Adrenal gland (tissue), 12 donors: ENCODE measurements around the gene BAG1. TPM values are rescaled to one million over a fixed set of nuclear protein-coding genes. Genes with fewer than 3 reads are reported as not detected.

ENCODE experiments used
- DNase-seq, 7 donors: peaks; one replicate each; pipeline ENCODE4 v3.0.0-alpha.2; 2019 to 2020
- H3K27ac ChIP-seq, 5 donors: fragments of 200-600 bp; sonication (generic) in 4 of 5; 1 replicate in 3 of 5; 2 replicates in 2 of 5; pipeline versions ENCODE4 v1.5.1 to v1.8.0; 2016 to 2020; ENCODE audit warnings: mild to moderate bottlenecking in 1 of 5
- H3K27me3 ChIP-seq: fragments of 200-600 bp; 2 replicates; pipeline ENCODE4 v1.8.0; 2021
- H3K36me3 ChIP-seq, 2 donors: fragments of 200-600 bp; replicated peaks in 1 of 2; 1 replicate in 1 of 2; 2 replicates in 1 of 2; pipeline versions ENCODE4 v1.5.1 to v1.8.0; 2018 to 2022
- H3K4me1 ChIP-seq, 2 donors: fragments of 200-600 bp; replicated peaks in 1 of 2; 1 replicate in 1 of 2; 2 replicates in 1 of 2; pipeline versions ENCODE4 v1.5.1 to v1.8.0; 2018 to 2021
- H3K4me3 ChIP-seq, 4 donors: fragments of 200-600 bp; sonication (generic) in 3 of 4; one replicate each; pipeline ENCODE4 v1.5.1; 2016 to 2018
- H3K9me3 ChIP-seq, 3 donors: fragments of 200-600 bp; sonication (generic) in 1 of 3; replicated peaks in 1 of 3; 1 replicate in 2 of 3; 2 replicates in 1 of 3; pipeline versions ENCODE4 v1.5.1 to v1.8.0; 2016 to 2021
- CTCF ChIP-seq, 6 experiments: fragments of 450-650 bp in 4 of 6; fragments of 200-600 bp in 2 of 6; sonication (generic) in 1 of 6; IDR thresholded peaks; 1 replicate in 5 of 6; 2 replicates in 1 of 6; pipeline versions ENCODE4 v1.5.1 to v1.8.0; 2016 to 2021; ENCODE audit warnings: antibody characterized with exemption in 6 of 6, mild to moderate bottlenecking in 2 of 6, moderate library complexity in 1 of 6
- POLR2A ChIP-seq, 2 donors: fragments of 450-650 bp; IDR thresholded peaks; one replicate each; pipeline ENCODE4 v1.6.1; 2017; ENCODE audit warnings: antibody characterized with exemption in 2 of 2, mild to moderate bottlenecking in 2 of 2, moderate library complexity in 1 of 2
- WGBS, 4 donors: extraction: QIAGEN DNeasy Blood & Tissue Kit in 2 of 4; methylation state at CpG; one replicate each; pipeline versions ENCODE4 v1.1.5 to v1.1.7; 2013 to 2017; 5-methylcytosine and 5-hydroxymethylcytosine counted together
- intact Hi-C, 2 donors: fragments of 100-400 bp; cut with DNase I; formaldehyde crosslinking; loops; one replicate each; pipeline versions ENCODE4 v1.14.1 to v1.15.0; 2022 to 2023
- polyA plus RNA-seq, 3 donors: library from polyadenylated mRNA; stranded (reverse); fragments of 200-250 nt in 2 of 3; fragments of 350-450 nt in 1 of 3; fragmentation: Illumina TruSeq in 1 of 3; extraction: RNeasy Lipid Tissue Mini Kit (QIAGEN cat#74804) in 1 of 3; gene quantifications; one replicate each; pipeline ENCODE4 v1.2.3, GENCODE V29; 2013 to 2014
- total RNA-seq, 9 donors: library from RNA; depleted of rRNA in 4 of 9; stranded (reverse); fragments of >200 nt in 4 of 9; fragments of 120-200 nt in 1 of 9; fragmentation: NEBNext Ultra II Directional in 1 of 9; extraction: Animal tissue kit (Norgen Biotek cat#: 25700) in 1 of 9; gene quantifications; one replicate each; pipeline versions ENCODE4 v1.1.0 to v1.2.4, GENCODE V29; 2013 to 2023
- donor health status: healthy with polysubstance abuse.
- donor health status: Bipolar disorder and iron deficiency.
- donor health status: DM: yes; HTN: yes; CAD: no.
- donor health status: DM: no; HTN: no; CAD: no.
- donor health status: DM: no; HTN: no; CAD: no.
- donor health status: DM: yes; HTN: yes; CAD: no.

The BAG1 gene
- total and polyA plus RNA-seq, 12 donors: 46.9 to 141 (median 68.8) TPM

- Histone ChIP-seq H3K9me3 (no peaks in the 10 kb centered on the region), H3K4me1 (no peaks in the 10 kb centered on the region), H3K4me3 (no peak overlapping the region), H3K27me3 (no peaks in the 10 kb centered on the region), H3K27ac (no peak overlapping the region), H3K36me3 (peaks cover 0 to 67% of the 10 kb centered on the region in 2 donors)
- intact Hi-C loops: no loop called here
- peak in 1 of 7 donors; percentile 42 for DNase-seq
- 88 to 97% (median 97%) methylated on average over 4 of the region's 4 CpGs for WGBS, 4 donors
- TF ChIP-seq CTCF (IDR thresholded peaks at IDR 0.05) (no peak), POLR2A (IDR thresholded peaks at IDR 0.05) (no peak)
Measured at GRCh38 chr9:33254211-33254610, 10.3 kb downstream of the BAG1 start.

GRCh38 chr9:33250458-33250995, 14.0 kb downstream of the BAG1 start:
- Histone ChIP-seq H3K27ac (no peak overlapping the region), H3K9me3 (no peaks in the 10 kb centered on the region), H3K36me3 (peaks cover 0 to 31% of the 10 kb centered on the region in 2 donors), H3K4me3 (no peak overlapping the region), H3K27me3 (no peaks in the 10 kb centered on the region), H3K4me1 (no peaks in the 10 kb centered on the region)
- DNase-seq: peak in 5 of 7 donors; percentile 22 to 55 (median 45)
- intact Hi-C loops: no loop called here
- TF ChIP-seq POLR2A (IDR thresholded peaks at IDR 0.05) (no peak), CTCF (IDR thresholded peaks at IDR 0.05) (no peak)
- WGBS, 4 donors: 41 to 79% (median 56%) methylated on average over 1 of the region's 1 CpG

GRCh38 chr9:33249983-33250382, 14.5 kb downstream of the BAG1 start:
- WGBS, 4 donors: 90 to 100% (median 94%) methylated on average over 2 of the region's 2 CpGs
- Histone ChIP-seq H3K36me3 (peaks cover 0 to 25% of the 10 kb centered on the region in 2 donors), H3K27me3 (no peaks in the 10 kb centered on the region), H3K4me3 (no peak overlapping the region), H3K4me1 (no peaks in the 10 kb centered on the region), H3K27ac (no peak overlapping the region), H3K9me3 (no peaks in the 10 kb centered on the region)
- intact Hi-C loops: no loop called here
- no peak for DNase-seq
- TF ChIP-seq POLR2A (IDR thresholded peaks at IDR 0.05): no peak
- no peak for TF ChIP-seq CTCF (IDR thresholded peaks at IDR 0.05)

- peaks cover 0 to 17% of the 10 kb centered on the region in 2 donors for H3K36me3 ChIP-seq
Measured at GRCh38 chr9:33249087-33249658, 15.3 kb downstream of the BAG1 start.

More at GRCh38 chr9:33249087-33249658, 15.3 kb downstream of the BAG1 start:
- 78 to 88% (median 83%) methylated on average over 6 of the region's 6 CpGs for WGBS, 4 donors
- TF ChIP-seq POLR2A (IDR thresholded peaks at IDR 0.05) (no peak), CTCF (IDR thresholded peaks at IDR 0.05) (no peak)
- DNase-seq: peak in 1 of 7 donors; percentile 34
- H3K4me1 ChIP-seq: no peaks in the 10 kb centered on the region
- no peak overlapping the region for H3K4me3 ChIP-seq
- intact Hi-C loops: no loop called here
- no peaks in the 10 kb centered on the region for H3K9me3 ChIP-seq
- no peaks in the 10 kb centered on the region for H3K27me3 ChIP-seq
- H3K27ac ChIP-seq: no peak overlapping the region
